DND-41 (cell line): ENCODE data around the gene TMCO4.
"Not testable (repeated sequence)": the region's sequence is repeated elsewhere in the genome, so short reads cannot be mapped to it uniquely, and the experiment has no call there.

Experiments
- ATAC-seq: fragments of 200-7000 bp; cut with Tn5 transposase; 3 replicates; pipeline ENCODE4 v1.9.1; 2021; ENCODE audit warnings: low read depth; ENCODE audit not compliant: insufficient read depth
- DNase-seq: peaks from one replicate; pipeline ENCODE4 v3.0.0-alpha.2; 2020
- H2AFZ ChIP-seq: 2 replicates; pipeline ENCODE4 v1.6.0; 2012; ENCODE audit warnings: low read depth, low read length
- H3K27ac ChIP-seq: 2 replicates; pipeline ENCODE4 v1.5.1; 2012; ENCODE audit warnings: low read length, inconsistent platforms
- H3K27me3 ChIP-seq: fragments of 200-600 bp; sonication (generic); 2 replicates; pipeline ENCODE4 v1.6.0; 2012; ENCODE audit warnings: low read length, mild to moderate bottlenecking, inconsistent platforms; ENCODE audit not compliant: insufficient read depth, poor library complexity
- H3K36me3 ChIP-seq: 2 replicates; pipeline ENCODE4 v1.5.1; 2012; ENCODE audit warnings: low read length, inconsistent platforms; ENCODE audit not compliant: insufficient read depth
- H3K4me1 ChIP-seq: 2 replicates; pipeline ENCODE4 v1.5.1; 2012; ENCODE audit warnings: mild to moderate bottlenecking, low read length; ENCODE audit not compliant: insufficient read depth
- H3K4me2 ChIP-seq: 2 replicates; pipeline ENCODE4 v1.6.0; 2012; ENCODE audit warnings: mild to moderate bottlenecking, moderate library complexity, low read length, inconsistent platforms; ENCODE audit not compliant: insufficient read depth
- H3K4me3 ChIP-seq, 2 experiments: fragments of 200-600 bp in 1 of 2; shearing (Covaris generic) in 1 of 2; 2 replicates each; pipeline ENCODE4 v1.5.1; 2012 to 2016; ENCODE audit warnings: inconsistent platforms in 2 of 2, low read length in 2 of 2, mild to moderate bottlenecking in 2 of 2, low read depth in 1 of 2, moderate library complexity in 1 of 2
- H3K79me2 ChIP-seq: 2 replicates; pipeline ENCODE4 v1.6.0; 2012; ENCODE audit warnings: low read length, inconsistent platforms; ENCODE audit not compliant: insufficient read depth
- H3K9ac ChIP-seq: 2 replicates; pipeline ENCODE4 v1.6.0; 2012; ENCODE audit warnings: low read depth, mild to moderate bottlenecking, inconsistent platforms, low read length, moderate library complexity
- H3K9me3 ChIP-seq: 2 replicates; pipeline ENCODE4 v1.5.1; 2012; ENCODE audit warnings: low read length, moderate library complexity, mild to moderate bottlenecking, inconsistent platforms; ENCODE audit not compliant: insufficient read depth, severe bottlenecking
- H4K20me1 ChIP-seq: 2 replicates; pipeline ENCODE4 v1.6.0; 2012; ENCODE audit warnings: low read length; ENCODE audit not compliant: insufficient read depth
- EZH2 ChIP-seq: IDR thresholded peaks from 3 replicates; pipeline ENCODE4 v1.6.1; 2012; ENCODE audit warnings: borderline replicate concordance, low read depth, mild to moderate bottlenecking, moderate library complexity, low read length, inconsistent platforms; ENCODE audit not compliant: severe bottlenecking
- TF ChIP-seq, protein P1 (sequence below): IDR thresholded peaks from 2 replicates; pipeline ENCODE4 v1.5.1; 2012; ENCODE audit warnings: borderline replicate concordance, low read length, moderate library complexity, mild to moderate bottlenecking; ENCODE audit not compliant: poor library complexity, severe bottlenecking; ENCODE audit errors: extremely low read depth

TMCO4 gene

DNA sequence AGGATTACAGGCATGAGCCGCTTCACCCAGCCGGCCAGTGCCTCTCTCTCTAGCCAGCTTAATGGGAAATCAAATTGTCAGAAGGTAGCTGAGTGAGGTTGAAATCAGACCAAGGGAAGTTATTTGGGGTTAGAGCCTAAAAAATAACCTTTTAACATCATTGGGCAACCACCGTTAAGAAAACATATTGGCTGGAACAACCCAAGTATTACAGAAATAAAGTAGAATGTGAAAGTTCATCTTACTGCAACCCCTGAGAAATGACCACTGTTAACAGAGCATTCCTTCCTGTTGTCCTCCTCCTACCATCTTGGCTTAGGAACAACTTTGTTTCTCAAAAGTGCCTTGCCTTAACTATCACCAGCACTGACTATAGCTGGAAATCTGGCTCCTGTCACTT, 18.6 kb upstream of the TMCO4 start:
- ATAC-seq (no peak), DNase-seq (no peak)
- Histone ChIP-seq H3K9me3 (no peaks in the 10 kb centered on the region), H2AFZ (no peak overlapping the region), H3K4me2 (no peak overlapping the region), H3K27me3 (peaks cover 4% of the 10 kb centered on the region), H3K9ac (no peak overlapping the region), H3K27ac (no peak overlapping the region), H3K79me2 (no peaks in the 10 kb centered on the region), H4K20me1 (no peaks in the 10 kb centered on the region), H3K4me1 (no peaks in the 10 kb centered on the region), H3K36me3 (no peaks in the 10 kb centered on the region), H3K4me3 (no peak overlapping the region)
- TF ChIP-seq, protein P1, sequence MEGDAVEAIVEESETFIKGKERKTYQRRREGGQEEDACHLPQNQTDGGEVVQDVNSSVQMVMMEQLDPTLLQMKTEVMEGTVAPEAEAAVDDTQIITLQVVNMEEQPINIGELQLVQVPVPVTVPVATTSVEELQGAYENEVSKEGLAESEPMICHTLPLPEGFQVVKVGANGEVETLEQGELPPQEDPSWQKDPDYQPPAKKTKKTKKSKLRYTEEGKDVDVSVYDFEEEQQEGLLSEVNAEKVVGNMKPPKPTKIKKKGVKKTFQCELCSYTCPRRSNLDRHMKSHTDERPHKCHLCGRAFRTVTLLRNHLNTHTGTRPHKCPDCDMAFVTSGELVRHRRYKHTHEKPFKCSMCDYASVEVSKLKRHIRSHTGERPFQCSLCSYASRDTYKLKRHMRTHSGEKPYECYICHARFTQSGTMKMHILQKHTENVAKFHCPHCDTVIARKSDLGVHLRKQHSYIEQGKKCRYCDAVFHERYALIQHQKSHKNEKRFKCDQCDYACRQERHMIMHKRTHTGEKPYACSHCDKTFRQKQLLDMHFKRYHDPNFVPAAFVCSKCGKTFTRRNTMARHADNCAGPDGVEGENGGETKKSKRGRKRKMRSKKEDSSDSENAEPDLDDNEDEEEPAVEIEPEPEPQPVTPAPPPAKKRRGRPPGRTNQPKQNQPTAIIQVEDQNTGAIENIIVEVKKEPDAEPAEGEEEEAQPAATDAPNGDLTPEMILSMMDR = no peak
- no peak for TF ChIP-seq EZH2

DNA sequence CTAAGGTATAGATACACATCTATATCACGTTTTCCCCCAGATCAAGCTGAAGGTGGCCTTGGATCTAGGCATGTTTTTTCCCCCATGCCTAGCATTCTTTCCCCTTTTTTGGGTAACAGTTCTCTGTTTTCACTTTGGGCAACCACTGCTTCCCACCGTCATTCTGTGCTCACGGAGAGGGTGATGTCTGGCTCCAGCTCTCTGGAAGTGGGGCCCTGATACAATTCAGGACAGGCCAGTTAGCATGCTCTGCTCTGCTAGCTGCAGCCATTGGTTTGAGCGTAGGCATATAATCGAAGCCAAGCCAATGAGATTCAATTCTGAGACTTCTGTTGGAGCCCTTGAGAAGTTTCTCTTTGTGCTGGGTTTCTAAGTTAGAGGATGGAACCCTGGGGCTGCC, 17.4 kb upstream of the TMCO4 start:
- Histone ChIP-seq H3K79me2 (no peaks in the 10 kb centered on the region), H3K4me3 (no peak overlapping the region), H2AFZ (no peak overlapping the region), H4K20me1 (no peaks in the 10 kb centered on the region), H3K36me3 (no peaks in the 10 kb centered on the region), H3K9ac (no peak overlapping the region), H3K4me1 (no peaks in the 10 kb centered on the region), H3K9me3 (no peaks in the 10 kb centered on the region), H3K27ac (no peak overlapping the region), H3K4me2 (no peak overlapping the region), H3K27me3 (peaks cover 4% of the 10 kb centered on the region)
- DNase-seq (no peak), ATAC-seq (no peak)
- TF ChIP-seq EZH2 = no peak
- TF ChIP-seq, protein P1 = no peak

DNA sequence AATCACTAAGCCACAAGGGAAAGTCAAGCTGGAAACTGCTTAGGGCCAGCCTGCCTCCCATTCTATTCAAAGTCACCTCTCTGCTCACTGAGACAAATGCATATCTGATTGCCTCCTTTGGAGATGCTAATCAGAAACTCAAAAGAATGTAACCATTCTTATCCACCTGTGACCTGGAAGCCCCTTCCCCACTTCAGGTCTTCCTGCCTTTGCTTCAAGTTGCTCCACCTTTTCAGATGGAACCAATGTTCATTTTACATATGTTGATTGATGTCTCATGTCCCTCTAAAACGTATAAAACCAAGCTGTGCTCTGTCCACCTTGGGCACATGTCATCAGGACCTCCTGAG, 17.0 kb upstream of the TMCO4 start:
- not testable (repeated sequence) for ATAC-seq, H3K4me3 ChIP-seq, H3K36me3 ChIP-seq, H3K4me2 ChIP-seq, H3K4me1 ChIP-seq, H3K79me2 ChIP-seq, H3K9ac ChIP-seq, H3K27me3 ChIP-seq, H4K20me1 ChIP-seq, H3K9me3 ChIP-seq, DNase-seq, H3K27ac ChIP-seq, H2AFZ ChIP-seq

DNA sequence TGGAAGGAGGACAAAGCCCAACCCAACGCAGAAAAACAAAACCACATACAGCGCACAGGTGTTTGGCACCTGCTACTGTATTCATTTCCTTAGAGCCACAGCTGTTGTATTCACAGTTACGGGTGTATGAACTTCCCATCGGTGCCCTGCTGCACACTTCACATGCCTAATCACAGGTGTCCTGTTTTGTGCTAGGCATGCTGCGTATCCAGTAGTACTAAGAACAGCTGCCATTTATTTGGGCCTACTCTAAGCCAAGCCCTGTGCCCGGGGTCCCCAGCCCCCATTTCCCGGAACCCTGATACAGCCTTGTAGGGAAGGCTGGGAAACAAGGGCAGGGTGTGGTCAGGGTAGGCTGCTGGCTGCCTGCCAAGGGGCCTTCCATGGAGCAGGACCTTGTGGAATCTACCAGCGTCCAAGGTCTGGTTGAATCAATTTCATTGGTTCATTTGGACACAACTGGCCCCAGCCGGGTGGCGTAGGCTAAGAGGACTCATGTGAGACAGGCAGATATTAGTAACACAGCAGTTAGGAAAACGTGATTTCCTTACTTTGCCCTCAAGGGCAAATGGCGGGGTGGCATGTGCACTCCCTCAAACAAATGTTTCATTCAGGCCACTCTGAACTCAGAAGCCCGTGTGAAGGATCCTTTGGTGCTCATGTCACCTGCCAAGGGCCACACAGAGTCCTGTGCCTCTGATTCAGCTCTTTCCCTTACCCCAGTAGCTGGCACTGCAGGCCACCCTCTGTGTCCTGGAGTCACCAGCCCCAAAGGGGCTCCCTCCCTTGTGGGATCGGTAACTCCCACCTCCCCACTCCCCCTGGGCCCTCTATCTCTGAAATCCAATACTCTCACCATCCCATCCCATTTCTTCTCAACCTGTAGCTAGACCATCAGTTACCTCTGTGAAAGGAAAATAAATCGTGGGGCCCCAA, 16.4 kb upstream of the TMCO4 start:
- no peak overlapping the region for H2AFZ ChIP-seq
- no peaks in the 10 kb centered on the region for H3K36me3 ChIP-seq
- TF ChIP-seq, protein P1 = no peak
- TF ChIP-seq EZH2 = no peak
- no peaks in the 10 kb centered on the region for H3K79me2 ChIP-seq
- no peak overlapping the region for H3K27ac ChIP-seq
- H4K20me1 ChIP-seq = no peaks in the 10 kb centered on the region
- no peaks in the 10 kb centered on the region for H3K4me1 ChIP-seq
- no peaks in the 10 kb centered on the region for H3K27me3 ChIP-seq
- H3K9ac ChIP-seq = no peak overlapping the region
- no peak overlapping the region for H3K4me3 ChIP-seq
- ATAC-seq (no peak), DNase-seq (no peak)
- H3K4me2 ChIP-seq = no peak overlapping the region
- H3K9me3 ChIP-seq = no peaks in the 10 kb centered on the region
